GM10248 (cell line): ENCODE data around the gene CFC1B.
"Not testable (repeated sequence)": the region's sequence is repeated elsewhere in the genome, so short reads cannot be mapped to it uniquely, and the experiment has no call there.

Experiments
- CTCF ChIA-PET: fragments of 300-600 bp; sonication (Branson Sonifier 250); formaldehyde crosslinking; extraction: SDS; loops from one replicate; lab custom pipeline; 2021; ENCODE audit warnings: antibody characterized with exemption; lab: Yijun Ruan, JAX
- POLR2A ChIA-PET: fragments of 350-650 bp; sonication (Branson Sonifier 250); formaldehyde crosslinking; extraction: SDS; loops from one replicate; lab custom pipeline; 2020; ENCODE audit warnings: antibody characterized with exemption; lab: Yijun Ruan, JAX
- DNase-seq: peaks from one replicate; pipeline ENCODE4 v3.0.0; 2012; ENCODE audit errors: extremely low spot score

Gene CFC1B

DNA sequence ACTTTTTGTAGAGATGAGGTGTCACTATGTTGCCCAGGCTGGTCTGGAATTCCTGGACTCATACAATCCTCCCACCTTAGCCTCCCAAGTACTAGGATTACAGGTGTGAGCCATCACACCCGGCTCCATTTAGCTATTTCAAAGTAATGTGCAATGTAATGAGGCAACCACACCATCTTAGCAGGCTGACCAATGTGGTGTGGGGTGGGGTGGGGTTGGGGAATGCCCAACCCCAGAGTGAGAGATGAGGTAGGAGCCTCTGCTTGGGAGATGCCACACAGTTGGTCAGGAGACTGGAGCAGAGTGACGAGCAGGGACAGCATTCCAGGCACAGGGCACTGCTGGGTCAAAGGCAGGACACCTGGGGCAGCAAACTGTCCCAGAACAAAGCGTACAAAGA, 27.4 kb downstream of the CFC1B start:
- CTCF ChIA-PET, DNase-seq, POLR2A ChIA-PET: not testable (repeated sequence)

DNA sequence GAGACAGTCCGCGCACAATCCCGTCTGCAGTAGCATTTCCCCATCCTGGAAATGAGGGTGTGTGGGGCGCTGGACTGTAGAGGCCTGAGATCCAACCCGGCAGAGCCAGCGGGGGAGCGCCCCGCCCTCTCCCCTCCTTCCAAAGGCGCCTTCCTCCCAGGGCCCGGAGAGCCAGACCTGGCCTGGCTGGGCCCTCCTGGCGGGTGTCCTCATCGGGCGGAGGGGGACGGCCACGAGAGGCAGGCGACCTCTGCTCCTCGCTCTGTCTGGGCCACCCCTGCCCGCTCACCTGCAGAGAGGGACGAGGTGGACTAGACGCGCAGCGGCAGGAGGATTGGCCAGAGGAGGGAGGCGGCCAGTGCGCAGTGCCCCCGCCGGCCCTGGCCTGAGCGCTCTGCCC, 28.5 kb downstream of the CFC1B start:
- CTCF ChIA-PET, DNase-seq, POLR2A ChIA-PET: not testable (repeated sequence)

DNA sequence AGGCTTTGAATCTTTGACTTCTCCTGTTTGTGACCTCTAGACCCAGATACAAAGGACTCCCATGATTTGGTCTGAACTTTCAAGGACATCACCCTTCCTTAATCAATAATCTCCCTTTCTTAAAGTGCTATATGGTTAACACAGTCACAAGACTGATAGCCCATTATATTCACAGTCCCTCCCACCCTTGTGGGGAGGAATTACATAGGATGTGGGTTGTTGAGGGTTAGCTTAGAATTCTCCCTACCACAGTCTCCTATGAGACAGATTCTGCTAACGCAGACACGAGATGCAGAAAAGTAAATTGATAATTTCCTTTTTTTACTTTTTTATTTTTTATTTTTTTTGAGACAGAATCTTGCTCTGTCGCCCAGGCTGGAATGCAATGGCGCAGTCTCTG, 33.2 kb downstream of the CFC1B start:
- CTCF ChIA-PET, DNase-seq, POLR2A ChIA-PET: not testable (repeated sequence)

DNA sequence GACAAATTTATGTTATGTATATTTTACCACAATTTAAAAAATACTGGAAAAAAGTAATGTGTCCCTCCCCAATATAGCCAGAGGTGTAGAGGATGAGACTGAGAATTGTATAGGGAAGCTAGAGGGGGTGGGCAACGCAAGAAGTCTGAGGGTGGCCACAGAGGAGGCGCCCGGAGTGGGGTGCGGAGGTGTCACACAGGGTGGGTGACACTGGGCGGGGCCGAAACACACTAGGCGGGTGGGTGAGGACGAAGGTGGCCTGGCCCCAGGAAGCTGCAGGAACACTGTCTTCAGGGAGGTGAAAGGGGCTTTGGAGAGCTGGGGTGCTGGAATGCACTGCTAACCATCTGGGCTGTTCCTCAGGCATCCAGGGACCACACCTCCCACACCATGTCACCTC, 35.4 kb downstream of the CFC1B start:
- POLR2A ChIA-PET, DNase-seq, CTCF ChIA-PET: not testable (repeated sequence)

DNA sequence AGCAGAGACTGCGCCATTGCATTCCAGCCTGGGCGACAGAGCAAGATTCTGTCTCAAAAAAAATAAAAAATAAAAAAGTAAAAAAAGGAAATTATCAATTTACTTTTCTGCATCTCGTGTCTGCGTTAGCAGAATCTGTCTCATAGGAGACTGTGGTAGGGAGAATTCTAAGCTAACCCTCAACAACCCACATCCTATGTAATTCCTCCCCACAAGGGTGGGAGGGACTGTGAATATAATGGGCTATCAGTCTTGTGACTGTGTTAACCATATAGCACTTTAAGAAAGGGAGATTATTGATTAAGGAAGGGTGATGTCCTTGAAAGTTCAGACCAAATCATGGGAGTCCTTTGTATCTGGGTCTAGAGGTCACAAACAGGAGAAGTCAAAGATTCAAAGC, 45.1 kb downstream of the CFC1B start:
- CTCF ChIA-PET, DNase-seq, POLR2A ChIA-PET: not testable (repeated sequence)

DNA sequence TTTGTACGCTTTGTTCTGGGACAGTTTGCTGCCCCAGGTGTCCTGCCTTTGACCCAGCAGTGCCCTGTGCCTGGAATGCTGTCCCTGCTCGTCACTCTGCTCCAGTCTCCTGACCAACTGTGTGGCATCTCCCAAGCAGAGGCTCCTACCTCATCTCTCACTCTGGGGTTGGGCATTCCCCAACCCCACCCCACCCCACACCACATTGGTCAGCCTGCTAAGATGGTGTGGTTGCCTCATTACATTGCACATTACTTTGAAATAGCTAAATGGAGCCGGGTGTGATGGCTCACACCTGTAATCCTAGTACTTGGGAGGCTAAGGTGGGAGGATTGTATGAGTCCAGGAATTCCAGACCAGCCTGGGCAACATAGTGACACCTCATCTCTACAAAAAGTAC, 50.9 kb downstream of the CFC1B start:
- CTCF ChIA-PET, DNase-seq, POLR2A ChIA-PET: not testable (repeated sequence)

DNA sequence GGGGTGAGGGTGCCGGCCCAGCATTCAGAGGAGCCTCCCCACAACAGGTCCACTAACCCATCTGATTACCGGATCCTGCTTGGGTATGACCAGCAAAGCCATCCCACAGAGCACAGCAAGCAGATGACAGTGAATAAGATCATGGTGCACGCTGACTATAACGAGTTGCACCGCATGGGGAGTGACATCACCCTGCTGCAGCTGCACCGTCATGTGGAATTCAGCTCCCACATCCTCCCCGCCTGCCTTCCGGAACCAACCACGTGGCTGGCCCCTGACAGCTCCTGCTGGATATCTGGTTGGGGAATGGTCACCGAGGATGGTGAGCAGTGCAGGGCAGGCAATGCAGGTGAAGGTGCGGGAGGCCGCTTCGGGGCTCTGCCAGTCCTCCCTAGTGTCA, 53.2 kb downstream of the CFC1B start:
- CTCF ChIA-PET, DNase-seq, POLR2A ChIA-PET: not testable (repeated sequence)

DNA sequence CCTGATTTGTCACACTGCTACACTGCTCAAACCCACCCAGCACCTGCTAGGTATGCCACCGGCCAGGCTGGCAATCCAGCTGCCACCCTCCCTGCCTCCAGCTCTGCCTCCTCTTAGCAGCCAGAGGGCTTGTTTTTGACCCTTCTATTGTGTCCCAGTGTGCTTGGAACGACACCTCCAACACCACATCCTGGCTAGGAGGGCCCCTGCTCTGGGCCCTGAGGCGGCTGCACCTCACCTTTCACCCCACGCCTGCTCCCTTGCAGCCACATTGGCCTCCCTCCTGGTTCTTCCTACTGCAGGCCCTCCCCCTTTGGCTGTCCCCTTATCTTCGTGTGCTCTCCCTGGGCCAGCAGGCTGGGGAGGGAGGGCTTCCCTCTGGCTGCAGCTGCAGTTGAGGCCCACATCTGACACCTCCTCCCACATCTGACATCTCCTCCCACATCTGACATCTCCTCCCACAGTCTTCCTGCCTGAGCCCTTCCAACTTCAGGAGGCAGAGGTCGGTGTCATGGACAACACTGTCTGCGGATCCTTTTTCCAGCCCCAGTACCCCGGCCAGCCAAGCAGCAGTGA, 55.3 kb downstream of the CFC1B start:
- DNase-seq, POLR2A ChIA-PET, CTCF ChIA-PET: not testable (repeated sequence)

DNA sequence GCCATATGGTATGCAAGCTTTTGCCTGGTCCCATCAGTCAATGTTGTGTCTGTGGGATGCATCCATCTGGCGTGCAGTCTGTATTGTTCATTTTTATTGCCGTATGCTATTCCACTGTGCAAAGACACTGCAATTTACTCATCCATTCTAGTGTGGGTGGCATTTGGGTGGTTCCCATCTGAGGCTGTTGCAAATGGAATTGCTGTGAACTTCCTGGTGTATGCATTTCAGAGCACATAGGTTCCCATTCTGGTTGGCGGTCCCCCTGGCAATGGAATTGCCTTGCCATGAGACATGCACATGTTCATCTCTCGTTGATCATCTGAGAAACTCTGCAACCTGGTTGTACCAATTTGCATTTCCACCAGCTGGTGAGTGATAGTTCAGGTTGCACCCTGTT, 56.5 kb downstream of the CFC1B start:
- CTCF ChIA-PET, POLR2A ChIA-PET, DNase-seq: not testable (repeated sequence)
